Measurements from ENCODE around the gene DNAH11. TPM values are rescaled to one million over a fixed set of nuclear protein-coding genes. Genes with fewer than 3 reads are reported as not detected.

DNAH11 gene
- total and polyA plus RNA-seq, 9 of the 15 experiments (the other 6 are each of a cell fraction or from before 2014, with no cell fraction given): under 0.01 TPM; not detected in 7

DNA sequence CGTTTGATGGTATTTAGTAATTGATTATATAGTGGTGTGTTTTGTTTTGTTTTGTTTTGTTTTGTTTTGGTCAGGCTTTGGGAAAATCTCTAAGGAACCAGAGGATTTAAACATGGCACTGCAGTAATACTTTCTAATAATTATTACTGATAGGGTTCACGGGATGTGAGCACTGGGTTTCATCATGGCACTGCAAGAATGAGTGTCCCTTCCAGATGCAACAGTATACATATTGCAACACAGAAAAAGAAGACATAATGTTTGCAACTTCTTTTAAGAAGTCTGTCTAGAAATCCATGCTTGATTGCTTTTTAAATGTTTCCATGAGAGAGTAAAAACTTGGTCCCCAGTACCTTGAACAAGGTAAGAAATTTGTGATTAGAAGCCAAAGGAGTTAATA is 405.1 kb downstream of the DNAH11 start:
- CTCF ChIA-PET (ENCODE audit: low intra/inter-chr PET ratio): no interaction called here
- FAIRE-seq: no peak
- POLR2A ChIA-PET: interaction anchor here (0.6 kb wide), 1 partner anchor 1167 kb away, joined by 4 read pairs; no protein-coding TSS in a partner anchor

More for the DNA sequence above, 405.1 kb downstream of the DNAH11 start:
- no peak for ATAC-seq
- TF ChIP-seq, protein P1, sequence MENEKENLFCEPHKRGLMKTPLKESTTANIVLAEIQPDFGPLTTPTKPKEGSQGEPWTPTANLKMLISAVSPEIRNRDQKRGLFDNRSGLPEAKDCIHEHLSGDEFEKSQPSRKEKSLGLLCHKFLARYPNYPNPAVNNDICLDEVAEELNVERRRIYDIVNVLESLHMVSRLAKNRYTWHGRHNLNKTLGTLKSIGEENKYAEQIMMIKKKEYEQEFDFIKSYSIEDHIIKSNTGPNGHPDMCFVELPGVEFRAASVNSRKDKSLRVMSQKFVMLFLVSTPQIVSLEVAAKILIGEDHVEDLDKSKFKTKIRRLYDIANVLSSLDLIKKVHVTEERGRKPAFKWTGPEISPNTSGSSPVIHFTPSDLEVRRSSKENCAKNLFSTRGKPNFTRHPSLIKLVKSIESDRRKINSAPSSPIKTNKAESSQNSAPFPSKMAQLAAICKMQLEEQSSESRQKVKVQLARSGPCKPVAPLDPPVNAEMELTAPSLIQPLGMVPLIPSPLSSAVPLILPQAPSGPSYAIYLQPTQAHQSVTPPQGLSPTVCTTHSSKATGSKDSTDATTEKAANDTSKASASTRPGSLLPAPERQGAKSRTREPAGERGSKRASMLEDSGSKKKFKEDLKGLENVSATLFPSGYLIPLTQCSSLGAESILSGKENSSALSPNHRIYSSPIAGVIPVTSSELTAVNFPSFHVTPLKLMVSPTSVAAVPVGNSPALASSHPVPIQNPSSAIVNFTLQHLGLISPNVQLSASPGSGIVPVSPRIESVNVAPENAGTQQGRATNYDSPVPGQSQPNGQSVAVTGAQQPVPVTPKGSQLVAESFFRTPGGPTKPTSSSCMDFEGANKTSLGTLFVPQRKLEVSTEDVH (IDR thresholded peaks at IDR 0.05; ENCODE audit: low read depth, partially characterized antibody): no peak
- no peak for TF ChIP-seq DDX20 (tag; IDR thresholded peaks at IDR 0.05; ENCODE audit: low read depth)
- TF ChIP-seq ZSCAN32 (CRISPR knock-in tag; IDR thresholded peaks at IDR 0.05): no peak
- TF ChIP-seq LARP7 (IDR thresholded peaks at IDR 0.05): no peak
- no peak for TF ChIP-seq MAZ (CRISPR knock-in tag; conservative IDR thresholded peaks at IDR 0.05 in 1 of 2, IDR thresholded peaks at IDR 0.05 in 1 of 2)
- TF ChIP-seq GABPB2 (CRISPR knock-in tag; conservative IDR thresholded peaks at IDR 0.05): no peak
- TF ChIP-seq MEIS2 (IDR thresholded peaks at IDR 0.05; ENCODE audit: partially characterized antibody): no peak
- no peak for TF ChIP-seq CREBBP (IDR thresholded peaks at IDR 0.05; ENCODE audit: low read depth, low read length)
- no peak for TF ChIP-seq TAF15 (IDR thresholded peaks at IDR 0.05; ENCODE audit: low read depth, low read length)
- intact Hi-C loops (cut with micrococcal nuclease): no loop called here
- no peaks in the 10 kb centered on the region for H3K9me3 ChIP-seq (replicated peaks; ENCODE audit: control insufficient read depth, insufficient read depth, low read depth, low read length)
- H3K9ac ChIP-seq (ENCODE audit: insufficient read depth in 1 of 2, low read depth in 2 of 2, low read length in 2 of 2): no peak overlapping the region
- H2AFZ ChIP-seq (ENCODE audit: low read depth, low read length): no peak overlapping the region
- H3K27ac ChIP-seq (ENCODE audit: extremely low read depth, low read depth, low read length): no peak overlapping the region
- H3K9me1 ChIP-seq (ENCODE audit: control insufficient read depth, insufficient read depth, low read length): no peaks in the 10 kb centered on the region
- H3K4me3 ChIP-seq: no peak overlapping the region
- H3K79me2 ChIP-seq (ENCODE audit: control insufficient read depth, insufficient read depth, low read length): no peaks in the 10 kb centered on the region
- H3K36me3 ChIP-seq (ENCODE audit: control insufficient read depth, insufficient read depth, low read length): no peaks in the 10 kb centered on the region
- in situ Hi-C loops (cut with MboI): no loop called here
- no peaks in the 10 kb centered on the region for H4K20me1 ChIP-seq (replicated peaks; ENCODE audit: control insufficient read depth, insufficient read depth, low read length)
- no TSS peak for BruUV-seq (replicated peaks)
- no peak overlapping the region for H3K4me2 ChIP-seq (ENCODE audit: insufficient read depth, low read length)
- WGBS (ENCODE audit: insufficient coverage, low coverage, missing lambda C conversion rate): 0% methylated on average over 2 of the region's 2 CpGs
- peaks cover 6 to 22% of the 10 kb centered on the region in 2 experiments for H3K27me3 ChIP-seq (ENCODE audit: control insufficient read depth in 2 of 2, insufficient read depth in 2 of 2, low read length in 2 of 2)
- H3K4me1 ChIP-seq (replicated peaks in 1 of 2; ENCODE audit: control insufficient read depth in 2 of 2, insufficient read depth in 2 of 2, low read length in 2 of 2): peaks cover 6 to 16% of the 10 kb centered on the region in 2 experiments; a peak in 4 of 5 replicates
- no peak for DNase-seq (ENCODE audit: extremely low read depth in 1 of 4, low spot score in 3 of 4)

All from K562 (cell line).